ENCODE data around the gene OTUD4.
A peak's percentile ranks its signal among the peaks of the same experiment; 100 is the strongest.

OTUD4 gene

DNA sequence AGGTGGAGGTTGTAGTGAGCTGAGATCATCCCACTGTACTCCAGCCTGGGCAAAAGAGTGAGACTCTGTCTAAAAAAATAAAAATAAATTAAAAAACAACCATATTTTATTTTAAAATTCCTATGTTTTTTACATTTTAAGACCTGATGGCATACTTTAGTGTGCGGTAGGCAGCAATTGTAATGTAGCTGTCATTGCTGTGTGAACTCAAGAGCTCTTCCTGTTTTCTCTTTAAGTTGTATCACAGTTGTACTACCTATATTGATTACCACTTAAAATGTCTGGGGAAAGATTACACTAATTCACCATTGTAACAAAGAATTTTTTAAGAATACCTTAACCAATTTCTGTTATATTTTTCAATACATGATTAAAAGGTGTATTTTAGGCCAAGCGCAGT, 55.0 kb downstream of the OTUD4 start:
- no peak for DNase-seq (ENCODE audit: low spot score)

DNA sequence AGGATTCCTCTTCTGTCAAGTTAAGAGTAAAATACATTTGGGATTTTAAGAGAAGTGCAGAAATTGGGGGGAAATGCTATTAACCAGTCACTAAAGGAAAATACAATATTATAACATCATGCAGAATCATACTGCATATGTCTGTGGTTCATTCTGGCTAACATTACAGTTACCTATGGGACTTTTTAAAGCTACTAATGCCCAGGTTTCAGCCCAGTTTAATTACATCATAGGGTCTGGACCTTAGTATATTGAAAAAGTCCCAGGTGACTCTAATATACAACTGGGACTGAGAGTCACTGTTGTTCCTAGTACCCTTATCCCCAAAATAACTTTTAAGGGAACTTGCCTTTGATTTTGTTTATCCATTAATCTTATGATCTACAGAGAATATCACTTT, 72.3 kb downstream of the OTUD4 start:
- DNase-seq (ENCODE audit: low spot score): no peak

- no peak for DNase-seq (ENCODE audit: low spot score)
These were observed 73.3 kb downstream of the OTUD4 start for GRCh38 chr4:145107126-145107525.

GRCh38 chr4:145103496-145103895, 76.9 kb downstream of the OTUD4 start:
- no peak for DNase-seq (ENCODE audit: low spot score)

DNA sequence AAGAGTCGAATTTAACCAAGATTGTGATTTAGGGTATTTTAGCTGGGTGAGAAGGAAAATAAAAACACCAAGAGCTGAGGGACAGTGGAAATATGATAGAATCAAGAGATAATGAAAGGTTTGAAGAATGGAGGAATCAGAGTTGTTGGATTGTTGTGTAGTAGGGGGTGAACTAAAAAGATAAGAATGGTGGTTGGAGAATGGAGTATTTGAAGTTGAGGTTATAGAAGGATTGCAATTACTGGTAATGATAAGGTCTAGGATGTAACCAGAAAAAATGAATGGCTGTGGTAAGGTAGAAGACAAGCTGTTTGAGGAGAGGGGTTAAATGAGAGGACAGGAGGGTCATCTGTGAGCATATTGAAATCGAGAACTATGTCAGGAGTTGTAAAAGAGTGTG, 77.8 kb downstream of the OTUD4 start:
- no peak for DNase-seq (ENCODE audit: low spot score)

DNA sequence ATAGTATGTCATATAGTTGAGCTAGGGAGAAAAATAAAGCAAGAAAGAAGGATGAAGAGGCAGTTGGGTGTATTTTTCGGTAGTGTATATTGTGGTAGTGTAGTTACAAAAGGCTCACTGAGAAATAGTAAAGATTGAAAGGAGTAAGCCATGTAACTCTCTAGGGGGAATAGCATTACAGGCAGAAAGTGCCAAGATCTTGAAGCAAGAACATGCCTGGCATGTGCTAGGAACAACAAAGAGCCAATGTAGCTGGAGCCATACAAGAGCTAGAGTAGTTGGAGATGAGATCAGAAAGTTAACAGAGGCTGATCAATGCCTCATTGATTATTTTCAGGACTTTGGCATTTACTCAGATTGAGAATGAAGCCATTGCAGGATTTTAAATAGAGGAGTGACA, 79.3 kb downstream of the OTUD4 start:
- DNase-seq (ENCODE audit: low spot score): no peak

DNA sequence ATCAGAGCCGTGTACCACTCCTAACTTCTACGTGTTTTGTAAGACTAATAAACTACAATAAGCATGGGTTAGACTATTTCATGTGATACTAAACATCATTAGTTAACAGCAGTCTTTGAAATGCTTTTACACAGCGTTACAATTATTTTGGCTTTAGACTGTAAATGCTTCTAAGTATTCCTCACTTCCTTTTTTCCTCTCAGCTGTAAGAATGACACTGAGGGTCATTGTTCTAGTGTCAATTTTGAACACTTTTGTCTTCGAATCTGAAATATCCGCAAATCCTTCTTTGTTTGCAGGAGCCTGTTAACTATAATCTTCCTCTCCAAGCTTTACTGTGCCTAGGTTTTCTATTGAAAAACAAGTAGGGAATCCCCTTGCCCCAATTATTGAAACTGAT, 80.7 kb downstream of the OTUD4 start:
- DNase-seq (ENCODE audit: low spot score): no peak

- peak; percentile 56 for DNase-seq (ENCODE audit: low spot score)
These were observed 81.7 kb downstream of the OTUD4 start for GRCh38 chr4:145098675-145099037.

DNA sequence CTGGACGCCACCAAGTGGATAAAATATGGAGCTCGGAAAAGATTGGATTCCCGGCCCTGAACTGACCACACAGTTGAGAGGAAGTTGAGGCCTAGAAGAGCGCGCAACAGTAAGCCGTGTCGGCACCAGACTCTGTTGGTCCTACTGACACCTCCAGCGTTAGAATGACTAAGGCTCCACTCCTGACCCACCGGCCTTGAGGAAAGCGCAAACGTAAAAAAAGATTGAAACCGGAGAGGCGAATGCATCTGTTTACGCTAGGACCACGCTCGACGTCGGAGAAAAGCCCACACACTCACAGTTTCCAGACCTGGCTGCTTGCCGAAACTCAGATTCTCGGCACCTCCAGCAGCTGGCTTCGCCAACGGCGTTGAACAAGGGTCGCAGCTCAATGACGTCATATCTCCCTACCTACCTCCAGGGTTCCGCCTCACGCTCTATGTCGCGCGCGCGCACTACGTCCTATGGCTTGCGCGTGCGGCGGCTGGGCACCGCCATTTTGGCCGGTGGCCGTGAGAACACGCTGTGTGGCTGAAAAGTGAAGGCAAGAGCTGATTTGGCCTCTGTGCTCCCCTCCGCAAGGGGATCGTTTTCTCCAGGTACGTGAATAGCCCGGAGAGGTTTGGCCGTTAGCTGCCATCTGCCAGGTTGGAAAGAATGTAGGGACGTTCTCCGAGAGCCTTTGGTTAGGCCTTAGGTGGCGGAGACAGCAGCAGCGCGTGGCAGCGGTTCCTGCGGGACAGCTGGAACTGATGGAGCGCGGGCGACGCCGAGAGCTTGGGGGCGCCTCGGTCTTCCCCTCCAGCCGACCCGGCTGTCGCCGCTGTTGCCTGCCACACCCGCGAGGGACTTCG, 82.3 kb downstream of the OTUD4 start, which contains the start of the genes ABCE1 and ANAPC10:
TSS of gene ABCE1 (plus strand) at position 491 of the 854 bp plus-strand sequence. CDS start 6,102 bp downstream, outside the sequence.
TSS of gene ANAPC10 (minus strand) at position 376 of the 854 bp plus-strand sequence. CDS start 2,097 bp downstream, outside the sequence.
- peak; percentile 96 for DNase-seq (ENCODE audit: low spot score)

- DNase-seq (ENCODE audit: low spot score): no peak
These were observed 83.0 kb downstream of the OTUD4 start for GRCh38 chr4:145097331-145097820.

- no peak for DNase-seq (ENCODE audit: low spot score)
These were observed 86.8 kb downstream of the OTUD4 start for GRCh38 chr4:145093638-145094037.

- no peak for DNase-seq (ENCODE audit: low spot score)
These were observed 90.0 kb downstream of the OTUD4 start for GRCh38 chr4:145090380-145090779.

DNA sequence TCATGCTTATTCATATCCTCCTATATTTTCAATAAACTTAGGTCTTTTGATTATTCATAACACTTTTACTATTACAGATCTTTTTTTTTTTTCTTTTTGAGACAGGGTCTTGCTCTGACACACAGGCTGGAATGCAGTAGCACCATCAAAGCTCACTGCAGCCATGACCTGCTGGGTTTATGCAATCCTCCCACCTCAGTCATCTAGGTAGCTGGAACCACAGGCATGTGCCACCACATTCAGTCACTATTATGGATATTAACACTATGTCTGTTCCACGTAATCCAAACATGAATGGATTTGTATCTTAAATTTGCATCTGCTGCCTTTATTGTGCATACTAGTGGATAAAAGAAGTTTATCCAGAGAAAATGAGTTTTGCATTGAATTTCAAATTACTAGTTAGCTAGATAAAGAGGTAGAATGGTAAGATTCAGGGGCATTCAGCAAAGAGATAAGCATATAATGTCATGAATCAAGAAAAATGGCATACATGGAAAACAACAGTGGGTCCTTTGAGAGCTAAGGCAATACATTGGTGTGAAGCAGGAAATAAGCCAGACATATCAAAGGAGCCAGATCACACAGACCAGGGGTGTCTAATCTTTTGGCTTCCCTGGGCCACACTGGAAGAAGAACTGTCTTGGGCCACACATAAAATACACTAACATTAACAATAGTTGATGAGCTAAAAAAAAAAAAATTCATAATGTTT, 96.3 kb downstream of the OTUD4 start:
- DNase-seq (ENCODE audit: low spot score): no peak
